ENCODE data around the gene LRCOL1.
A peak's percentile ranks its signal among the peaks of the same experiment; 100 is the strongest.

LRCOL1 gene

DNA sequence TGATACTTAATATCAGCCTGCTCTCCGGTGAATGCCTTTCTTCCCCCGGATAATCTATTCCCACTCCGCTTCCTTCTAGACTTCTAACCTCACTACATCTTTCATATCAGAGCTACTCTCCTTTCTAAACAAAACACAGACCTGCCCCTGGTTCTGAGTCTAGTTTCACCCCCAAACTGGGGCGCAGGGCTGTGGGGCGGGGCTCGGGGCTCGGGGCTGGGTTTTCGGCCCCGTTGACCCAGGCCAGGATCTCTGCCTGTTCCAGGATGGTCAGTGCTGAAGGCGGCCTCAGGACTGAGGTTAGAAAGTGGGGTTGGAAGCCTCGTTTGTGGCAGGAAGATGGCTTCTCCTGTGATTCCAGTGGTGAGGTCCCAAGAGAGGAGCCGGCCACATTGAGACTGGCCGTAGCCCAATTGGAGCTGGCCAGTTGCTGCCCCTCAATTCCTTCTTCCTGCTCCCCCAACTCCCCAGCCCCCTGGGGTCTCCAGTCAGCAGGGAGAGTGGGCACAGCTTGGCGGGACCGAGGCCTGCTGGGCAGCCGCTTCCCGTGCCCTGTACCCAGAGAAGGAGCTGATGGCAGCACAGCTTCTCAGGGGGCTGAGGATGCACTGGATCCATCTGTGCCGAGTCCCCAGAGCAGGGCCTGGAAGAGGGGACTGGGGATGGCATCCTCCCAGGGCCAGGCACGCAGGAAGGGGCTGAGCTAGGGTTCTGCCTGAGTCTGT lies 52.9 kb downstream of the LRCOL1 start:
- DNase-seq (ENCODE audit: low spot score), result no peak
- in situ Hi-C loops (cut with MboI; ENCODE audit: low pct_unique_long_range_greater_than_20kb, low sequenced_read_pairs, unreplicated experiment), result no loop called here
- TF ChIP-seq, protein P1, sequence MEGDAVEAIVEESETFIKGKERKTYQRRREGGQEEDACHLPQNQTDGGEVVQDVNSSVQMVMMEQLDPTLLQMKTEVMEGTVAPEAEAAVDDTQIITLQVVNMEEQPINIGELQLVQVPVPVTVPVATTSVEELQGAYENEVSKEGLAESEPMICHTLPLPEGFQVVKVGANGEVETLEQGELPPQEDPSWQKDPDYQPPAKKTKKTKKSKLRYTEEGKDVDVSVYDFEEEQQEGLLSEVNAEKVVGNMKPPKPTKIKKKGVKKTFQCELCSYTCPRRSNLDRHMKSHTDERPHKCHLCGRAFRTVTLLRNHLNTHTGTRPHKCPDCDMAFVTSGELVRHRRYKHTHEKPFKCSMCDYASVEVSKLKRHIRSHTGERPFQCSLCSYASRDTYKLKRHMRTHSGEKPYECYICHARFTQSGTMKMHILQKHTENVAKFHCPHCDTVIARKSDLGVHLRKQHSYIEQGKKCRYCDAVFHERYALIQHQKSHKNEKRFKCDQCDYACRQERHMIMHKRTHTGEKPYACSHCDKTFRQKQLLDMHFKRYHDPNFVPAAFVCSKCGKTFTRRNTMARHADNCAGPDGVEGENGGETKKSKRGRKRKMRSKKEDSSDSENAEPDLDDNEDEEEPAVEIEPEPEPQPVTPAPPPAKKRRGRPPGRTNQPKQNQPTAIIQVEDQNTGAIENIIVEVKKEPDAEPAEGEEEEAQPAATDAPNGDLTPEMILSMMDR (IDR thresholded peaks at IDR 0.05; ENCODE audit: extremely low read depth, insufficient read depth, missing control alignments), result no peak

DNA sequence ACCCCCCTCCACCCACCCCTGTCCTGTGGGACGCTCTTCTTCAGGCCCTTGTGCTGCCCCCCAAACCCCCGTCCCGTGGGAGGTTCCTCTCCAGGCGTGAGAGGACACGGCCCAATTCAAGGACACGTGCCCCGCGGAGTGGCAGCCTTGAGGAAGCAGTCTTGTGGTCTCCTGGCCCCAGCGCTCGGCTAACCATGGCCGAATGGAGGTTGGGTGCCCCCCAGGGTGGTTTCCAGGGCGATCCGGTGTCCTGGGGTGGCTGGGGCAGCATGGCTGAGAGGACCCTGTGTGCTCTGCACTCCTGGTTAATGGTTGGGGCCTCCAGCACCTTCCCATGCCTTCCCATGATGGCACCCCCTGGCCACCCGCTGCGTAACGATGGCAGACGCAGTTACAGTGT lies 53.6 kb downstream of the LRCOL1 start:
- in situ Hi-C loops (cut with MboI; ENCODE audit: low pct_unique_long_range_greater_than_20kb, low sequenced_read_pairs, unreplicated experiment), result no loop called here
- TF ChIP-seq, protein P1 (IDR thresholded peaks at IDR 0.05; ENCODE audit: extremely low read depth, insufficient read depth, missing control alignments), result no peak
- DNase-seq (ENCODE audit: low spot score), result no peak

DNA sequence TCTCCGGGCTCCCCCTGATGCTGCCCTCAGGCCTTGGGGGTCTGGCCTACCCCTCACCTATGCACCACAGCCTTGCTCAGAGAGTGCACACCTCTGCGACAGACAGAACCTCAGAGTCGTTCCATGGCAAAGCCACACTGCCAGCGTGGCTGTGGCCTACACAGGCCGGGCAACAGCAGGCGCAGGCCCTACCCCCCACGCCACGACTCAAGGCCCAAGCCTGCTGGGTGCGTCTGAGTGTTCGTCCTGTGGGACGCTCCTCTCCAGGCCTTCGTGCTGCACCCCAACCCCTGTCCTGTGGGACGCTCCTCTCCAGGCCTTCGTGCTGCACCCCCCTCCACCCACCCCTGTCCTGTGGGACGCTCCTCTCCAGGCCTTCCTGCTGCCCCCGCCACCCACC lies 54.2 kb downstream of the LRCOL1 start:
- TF ChIP-seq, protein P1 (IDR thresholded peaks at IDR 0.05; ENCODE audit: extremely low read depth, insufficient read depth, missing control alignments), result no peak
- in situ Hi-C loops (cut with MboI; ENCODE audit: low pct_unique_long_range_greater_than_20kb, low sequenced_read_pairs, unreplicated experiment), result no loop called here
- no peak for DNase-seq (ENCODE audit: low spot score)

GRCh38 chr12:132555686-132556085 lies 54.7 kb downstream of the LRCOL1 start:
- TF ChIP-seq, protein P1 (IDR thresholded peaks at IDR 0.05; ENCODE audit: extremely low read depth, insufficient read depth, missing control alignments), result no peak
- in situ Hi-C loops (cut with MboI; ENCODE audit: low pct_unique_long_range_greater_than_20kb, low sequenced_read_pairs, unreplicated experiment), result no loop called here
- no peak for DNase-seq (ENCODE audit: low spot score)

DNA sequence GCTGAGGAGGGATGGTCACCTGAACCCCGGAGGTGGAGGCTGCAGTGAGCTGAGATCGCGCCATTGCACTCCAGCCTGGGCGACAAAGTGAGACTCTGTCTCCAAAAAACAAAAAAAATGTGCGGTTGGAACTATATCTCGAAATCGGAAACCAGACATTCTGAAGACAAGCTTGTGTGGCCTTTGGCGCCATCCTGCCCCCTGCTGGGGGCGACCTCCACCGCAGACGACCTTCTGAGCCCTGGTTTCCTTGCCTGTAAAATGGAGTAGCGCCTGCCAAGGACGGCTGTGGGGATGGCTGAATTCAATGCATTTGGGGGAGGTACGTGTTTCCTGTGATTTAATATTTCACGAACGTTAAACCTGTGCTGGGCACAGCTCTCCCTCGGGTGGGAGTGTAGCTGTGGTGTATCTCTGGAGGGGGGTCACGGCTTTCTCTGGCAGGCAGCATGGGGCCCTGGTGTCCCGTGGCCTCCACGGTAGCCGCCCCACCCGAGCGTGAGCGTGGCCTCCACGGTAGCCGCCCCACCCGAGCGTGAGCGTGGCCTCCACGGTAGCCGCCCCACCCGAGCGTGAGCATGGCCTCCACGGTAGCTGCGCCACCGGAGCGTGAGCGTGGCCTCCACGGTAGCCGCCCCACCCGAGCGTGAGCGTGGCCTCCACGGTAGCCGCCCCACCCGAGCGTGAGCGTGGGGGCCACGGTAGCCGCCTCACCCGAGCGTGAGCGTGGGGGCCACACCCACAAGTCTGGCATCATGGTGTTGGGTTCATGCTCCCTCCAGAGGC lies 55.3 kb downstream of the LRCOL1 start:
- in situ Hi-C loops (cut with MboI; ENCODE audit: low pct_unique_long_range_greater_than_20kb, low sequenced_read_pairs, unreplicated experiment), result no loop called here
- DNase-seq (ENCODE audit: low spot score), result no peak
- TF ChIP-seq, protein P1 (IDR thresholded peaks at IDR 0.05; ENCODE audit: extremely low read depth, insufficient read depth, missing control alignments), result peak; percentile 54
